ENCODE results near the gene SIPA1L2. TPM values are rescaled to one million over a fixed set of nuclear protein-coding genes. Genes with fewer than 3 reads are reported as not detected.

SIPA1L2 gene
- total and polyA plus RNA-seq, 4 donors: 5.3 to 60.1 (median 30.4) TPM

- peaks cover 0 to 38% (median 0%) of the 10 kb centered on the region in 5 donors for H3K4me1 ChIP-seq (ENCODE audit: control insufficient read depth in 5 of 5, insufficient read depth in 5 of 5, low read length in 5 of 5)
- DNase-seq: no peak
- no peak overlapping the region for H3K27ac ChIP-seq (ENCODE audit: low read depth in 1 of 2, low read length in 1 of 2)
- no peak overlapping the region for H3K4me3 ChIP-seq
- no peak overlapping the region for H3K9ac ChIP-seq (ENCODE audit: insufficient read depth in 1 of 2, low read length in 2 of 2)
- ATAC-seq (ENCODE audit: insufficient read depth, low FRiP score): no peak
- H3K9me3 ChIP-seq (ENCODE audit: control insufficient read depth in 4 of 4, insufficient read depth in 3 of 4, low read length in 3 of 4): no peaks in the 10 kb centered on the region
- no peaks in the 10 kb centered on the region for H3K27me3 ChIP-seq (ENCODE audit: control insufficient read depth in 3 of 3, insufficient read depth in 3 of 3, low read length in 2 of 3)
- no peak for TF ChIP-seq CTCF (IDR thresholded peaks at IDR 0.05; ENCODE audit: control extremely low read depth, extremely low read depth)
- no peaks in the 10 kb centered on the region for H3K36me3 ChIP-seq (ENCODE audit: control insufficient read depth in 4 of 4, insufficient read depth in 4 of 4, low read length in 4 of 4)
Observed at GRCh38 chr1:232585486-232585885, 44.4 kb downstream of the SIPA1L2 start.

- ATAC-seq (ENCODE audit: insufficient read depth, low FRiP score) (no peak), DNase-seq (no peak)
- Histone ChIP-seq H3K9me3 (ENCODE audit: control insufficient read depth in 4 of 4, insufficient read depth in 3 of 4, low read length in 3 of 4) (no peaks in the 10 kb centered on the region), H3K4me1 (ENCODE audit: control insufficient read depth in 5 of 5, insufficient read depth in 5 of 5, low read length in 5 of 5) (peaks cover 7 to 40% (median 18%) of the 10 kb centered on the region in 5 donors), H3K36me3 (ENCODE audit: control insufficient read depth in 4 of 4, insufficient read depth in 4 of 4, low read length in 4 of 4) (no peaks in the 10 kb centered on the region), H3K27me3 (ENCODE audit: control insufficient read depth in 3 of 3, insufficient read depth in 3 of 3, low read length in 2 of 3) (no peaks in the 10 kb centered on the region), H3K4me3 (no peak overlapping the region), H3K9ac (ENCODE audit: insufficient read depth in 1 of 2, low read length in 2 of 2) (no peak overlapping the region), H3K27ac (ENCODE audit: low read depth in 1 of 2, low read length in 1 of 2) (no peak overlapping the region)
- WGBS, 2 donors: 94 to 100% methylated on average over 1 of the region's 1 CpG
- no peak for TF ChIP-seq CTCF (IDR thresholded peaks at IDR 0.05; ENCODE audit: control extremely low read depth, extremely low read depth)
Observed at GRCh38 chr1:232581932-232582331, 48.0 kb downstream of the SIPA1L2 start.

Other genes with a start within 250 kb of the SIPA1L2 start
- gene MAP10, start 175.3 kb upstream of the SIPA1L2 start, total RNA-seq: 1 to 10 TPM; 2.7 to 3.0 TPM
- 1 to 10 TPM in 1 of 2 donors, under 1 TPM in 1; 0.57 to 1.6 TPM for gene MAP10, start 175.3 kb upstream of the SIPA1L2 start, polyA plus RNA-seq